Adrenal gland (tissue), 5 donors: ENCODE data around the gene VPS37C.

Experiments
- CTCF ChIP-seq, 6 experiments: fragments of 450-650 bp in 4 of 6; fragments of 200-600 bp in 2 of 6; sonication (generic) in 1 of 6; IDR thresholded peaks; 1 replicate in 5 of 6; 2 replicates in 1 of 6; pipeline versions ENCODE4 v1.5.1 to v1.8.0; 2016 to 2021; ENCODE audit warnings: antibody characterized with exemption in 6 of 6, mild to moderate bottlenecking in 2 of 6, moderate library complexity in 1 of 6
- POLR2A ChIP-seq, 2 donors: fragments of 450-650 bp; IDR thresholded peaks; one replicate each; pipeline ENCODE4 v1.6.1; 2017; ENCODE audit warnings: antibody characterized with exemption in 2 of 2, mild to moderate bottlenecking in 2 of 2, moderate library complexity in 1 of 2
- donor health status: DM: no; HTN: no; CAD: no.

DNA sequence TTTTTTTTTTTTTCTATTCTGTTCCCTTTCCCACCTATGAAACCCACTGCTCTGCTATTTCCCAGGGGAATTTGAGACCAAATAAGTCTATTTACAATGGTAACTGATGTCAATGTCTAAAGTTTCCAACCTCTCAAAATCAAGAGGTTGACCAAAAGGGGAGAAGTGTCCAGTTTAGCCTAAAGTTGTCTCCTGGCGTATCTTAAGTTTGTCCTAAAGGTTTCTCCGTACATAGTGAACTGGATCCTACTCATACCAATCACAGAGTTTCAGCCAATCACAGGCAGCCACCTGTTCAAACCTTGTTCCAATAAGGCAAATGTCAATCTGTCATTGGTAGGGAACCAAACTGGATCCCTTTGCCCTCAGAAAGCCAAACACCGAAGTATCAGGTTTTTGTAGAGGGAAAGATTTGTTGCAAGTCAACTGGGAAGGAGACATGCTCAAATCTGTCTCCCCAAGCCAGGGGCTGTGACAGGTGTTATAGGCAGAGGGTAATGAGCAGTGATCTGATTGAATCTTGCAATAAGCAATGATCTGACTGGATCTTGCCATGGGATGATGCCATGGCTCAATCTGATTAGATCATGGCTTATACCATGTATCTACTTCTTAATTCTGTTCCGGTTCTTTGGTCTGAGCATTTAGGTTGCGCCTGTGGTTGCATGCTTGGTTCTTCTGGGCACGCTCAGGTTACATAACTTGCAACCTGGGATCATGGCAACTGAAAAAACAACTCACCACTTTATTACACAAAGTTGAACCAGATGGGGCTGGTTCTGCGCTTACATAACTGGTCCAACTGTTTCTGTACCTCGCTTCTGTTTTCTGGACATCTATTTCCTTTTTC is 1.1 kb upstream of the VPS37C start:
- TF ChIP-seq POLR2A (IDR thresholded peaks at IDR 0.05): no peak
- TF ChIP-seq CTCF (IDR thresholded peaks at IDR 0.05): no peak
